MM.1S (cell line): ENCODE results near the gene GAB2.

Experiments used
- DNase-seq: peaks from one replicate; pipeline ENCODE4 v3.0.0-alpha.2; 2015
- H2AFZ ChIP-seq: fragments of 300-600 bp; sonication (generic); 2 replicates; pipeline ENCODE4 v1.6.0; 2016; ENCODE audit warnings: antibody characterized with exemption, low read length
- H3F3A ChIP-seq: fragments of 300-600 bp; sonication (generic); 2 replicates; pipeline ENCODE4 v1.6.1; 2016; ENCODE audit warnings: mild to moderate bottlenecking, antibody characterized with exemption, low read length, moderate library complexity, mixed read lengths; ENCODE audit not compliant: insufficient read depth
- H3K27ac ChIP-seq: fragments of 300-600 bp; sonication (generic); 2 replicates; pipeline ENCODE4 v1.5.1; 2016; ENCODE audit warnings: mild to moderate bottlenecking, low read length
- H3K27me3 ChIP-seq: fragments of 300-600 bp; sonication (generic); replicated peaks from 2 replicates; pipeline ENCODE4 v1.6.0; 2016; ENCODE audit warnings: low read length; ENCODE audit not compliant: insufficient read depth
- H3K36me3 ChIP-seq: fragments of 300-600 bp; sonication (generic); replicated peaks from 2 replicates; pipeline ENCODE4 v1.6.1; 2016; ENCODE audit warnings: mild to moderate bottlenecking, low read length, mixed read lengths; ENCODE audit not compliant: insufficient read depth
- H3K4me1 ChIP-seq: fragments of 300-600 bp; sonication (generic); 2 replicates; pipeline ENCODE4 v1.6.1; 2016; ENCODE audit warnings: low read length, mixed read lengths
- H3K4me2 ChIP-seq: fragments of 300-600 bp; sonication (generic); 2 replicates; pipeline ENCODE4 v1.6.0; 2016; ENCODE audit warnings: low read depth, low read length
- H3K4me3 ChIP-seq: fragments of 300-600 bp; sonication (generic); 2 replicates; pipeline ENCODE4 v1.5.1; 2016; ENCODE audit warnings: low read length, mixed read lengths
- H3K79me2 ChIP-seq: fragments of 300-600 bp; sonication (generic); 2 replicates; pipeline ENCODE4 v1.6.1; 2016; ENCODE audit warnings: mixed run types, low read length, mixed read lengths
- H3K9ac ChIP-seq: fragments of 300-600 bp; sonication (generic); 2 replicates; pipeline ENCODE4 v1.6.1; 2016; ENCODE audit warnings: low read length, mixed read lengths
- H3K9me2 ChIP-seq: fragments of 300-600 bp; sonication (generic); replicated peaks from 2 replicates; pipeline ENCODE4 v1.6.1; 2016; ENCODE audit warnings: mild to moderate bottlenecking, low read length, mixed read lengths; ENCODE audit not compliant: insufficient read depth
- H3K9me3 ChIP-seq: fragments of 300-600 bp; sonication (generic); replicated peaks from 2 replicates; pipeline ENCODE4 v1.6.1; 2016; ENCODE audit warnings: mild to moderate bottlenecking, low read length, mixed read lengths; ENCODE audit not compliant: insufficient read depth
- H4K20me1 ChIP-seq: fragments of 300-600 bp; sonication (generic); 2 replicates; pipeline ENCODE4 v1.6.1; 2016; ENCODE audit warnings: mild to moderate bottlenecking, low read length, moderate library complexity, mixed read lengths; ENCODE audit not compliant: insufficient read depth
- CTCF ChIP-seq: fragments of 300-600 bp; sonication (generic); IDR thresholded peaks from 2 replicates; pipeline ENCODE4 v1.5.1; 2016; ENCODE audit warnings: antibody characterized with exemption, low read length, mixed read lengths
- EZH2 ChIP-seq: fragments of 300-600 bp; sonication (generic); optimal IDR thresholded peaks from 2 replicates; pipeline ENCODE3; 2017; ENCODE audit warnings: low read depth, mild to moderate bottlenecking, antibody characterized with exemption, low read length, mixed read lengths
- EZH2phosphoT487 ChIP-seq: fragments of 300-600 bp; sonication (generic); IDR thresholded peaks from 2 replicates; pipeline ENCODE4 v1.6.1; 2018; ENCODE audit warnings: antibody characterized with exemption, low read length

The GAB2 gene

GRCh38 chr11:78399136-78399535 lies 18.5 kb downstream of the GAB2 start:
- peaks cover 5% of the 10 kb centered on the region; the same call in 1 of the 2 replicates for H3K79me2 ChIP-seq
- H3K4me3 ChIP-seq = no peak overlapping the region
- no peak for DNase-seq
- peaks cover 4% of the 10 kb centered on the region for H3F3A ChIP-seq
- H3K36me3 ChIP-seq = no peaks in the 10 kb centered on the region
- H3K27ac ChIP-seq = no peak overlapping the region
- no peak overlapping the region for H2AFZ ChIP-seq
- no peak for TF ChIP-seq EZH2
- no peaks in the 10 kb centered on the region for H3K27me3 ChIP-seq
- H3K9me3 ChIP-seq = no peaks in the 10 kb centered on the region
- no peak overlapping the region for H3K9ac ChIP-seq
- H4K20me1 ChIP-seq = no peaks in the 10 kb centered on the region
- H3K4me2 ChIP-seq = no peak overlapping the region
- peaks cover 14% of the 10 kb centered on the region for H3K4me1 ChIP-seq
- no peaks in the 10 kb centered on the region for H3K9me2 ChIP-seq

GRCh38 chr11:78398715-78399114 lies 18.9 kb downstream of the GAB2 start:
- Histone ChIP-seq H3K4me3 (no peak overlapping the region), H2AFZ (no peak overlapping the region), H3K79me2 (peaks cover 5% of the 10 kb centered on the region; the same call in 1 of the 2 replicates), H3K4me2 (no peak overlapping the region), H3K4me1 (peaks cover 14% of the 10 kb centered on the region), H3K27me3 (no peaks in the 10 kb centered on the region), H3K9me3 (no peaks in the 10 kb centered on the region), H4K20me1 (no peaks in the 10 kb centered on the region), H3F3A (peaks cover 4% of the 10 kb centered on the region), H3K9me2 (no peaks in the 10 kb centered on the region), H3K36me3 (no peaks in the 10 kb centered on the region), H3K9ac (no peak overlapping the region), H3K27ac (no peak overlapping the region)
- no peak for DNase-seq
- TF ChIP-seq EZH2 (no peak), EZH2phosphoT487 (no peak), CTCF (no peak)

- H3K4me1 ChIP-seq = peaks cover 14% of the 10 kb centered on the region
- H3K27me3 ChIP-seq = no peaks in the 10 kb centered on the region
- TF ChIP-seq CTCF = peak; percentile 49
- no peak for TF ChIP-seq EZH2
- H3K4me2 ChIP-seq = peak overlapping the region; percentile 54
- DNase-seq = peak; percentile 82
- H3K4me3 ChIP-seq = no peak overlapping the region
- no peak overlapping the region for H2AFZ ChIP-seq
- no peaks in the 10 kb centered on the region for H3K9me2 ChIP-seq
- H3K79me2 ChIP-seq = no peaks in the 10 kb centered on the region; the same call in 1 of the 2 replicates
- H3F3A ChIP-seq = peaks cover 4% of the 10 kb centered on the region
- no peaks in the 10 kb centered on the region for H4K20me1 ChIP-seq
- no peaks in the 10 kb centered on the region for H3K36me3 ChIP-seq
- H3K9ac ChIP-seq = no peak overlapping the region
- peak overlapping the region; percentile 19; the same call in 1 of the 2 replicates for H3K27ac ChIP-seq
- H3K9me3 ChIP-seq = no peaks in the 10 kb centered on the region
Observed at GRCh38 chr11:78397398-78397797, 20.2 kb downstream of the GAB2 start.

- H3K27me3 ChIP-seq = no peaks in the 10 kb centered on the region
- no peak overlapping the region for H3K27ac ChIP-seq
- H4K20me1 ChIP-seq = no peaks in the 10 kb centered on the region
- H3K4me1 ChIP-seq = peaks cover 14% of the 10 kb centered on the region
- H3K4me2 ChIP-seq = no peak overlapping the region
- TF ChIP-seq CTCF (no peak), EZH2 (no peak), EZH2phosphoT487 (no peak)
- DNase-seq = no peak
- H3K36me3 ChIP-seq = no peaks in the 10 kb centered on the region
- no peaks in the 10 kb centered on the region for H3K9me3 ChIP-seq
- H3K9me2 ChIP-seq = no peaks in the 10 kb centered on the region
- no peak overlapping the region for H3K9ac ChIP-seq
- no peak overlapping the region for H2AFZ ChIP-seq
- H3K79me2 ChIP-seq = no peaks in the 10 kb centered on the region; the same call in 1 of the 2 replicates
- no peak overlapping the region for H3K4me3 ChIP-seq
- peaks cover 4% of the 10 kb centered on the region for H3F3A ChIP-seq
Observed at GRCh38 chr11:78395597-78395996, 22.0 kb downstream of the GAB2 start.
